ENCODE measurements around the gene MCC.

MCC gene

DNA sequence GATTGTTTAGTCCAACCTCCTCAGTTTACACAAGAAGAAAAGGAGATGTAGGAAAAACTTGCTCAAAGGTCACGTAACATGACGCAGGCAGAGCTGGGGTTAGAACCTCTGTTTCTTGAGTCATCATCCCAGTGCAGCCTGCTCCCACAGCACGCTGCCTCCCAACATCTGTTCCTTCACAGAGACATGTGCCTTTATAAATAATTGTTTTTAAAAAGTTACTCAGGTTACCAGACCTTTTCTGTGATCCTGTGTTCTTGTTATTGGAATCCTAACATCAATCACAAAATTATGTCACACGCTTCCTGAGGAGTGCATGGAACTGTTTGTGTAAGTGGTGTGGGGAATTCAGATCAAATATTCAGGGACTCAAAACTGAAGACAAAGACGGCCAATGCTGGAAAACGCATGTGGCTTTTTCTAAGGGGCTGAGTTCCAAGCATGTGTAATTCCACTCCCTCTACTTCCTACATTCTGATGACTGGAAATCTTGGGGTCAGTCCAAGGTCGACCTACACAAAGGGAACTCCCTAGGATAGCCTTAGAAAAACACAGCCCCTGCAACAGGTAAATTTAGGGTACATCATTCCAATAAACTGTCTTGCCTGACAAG is 237.8 kb downstream of the MCC start:
- no peak overlapping the region for H3K27ac ChIP-seq

DNA sequence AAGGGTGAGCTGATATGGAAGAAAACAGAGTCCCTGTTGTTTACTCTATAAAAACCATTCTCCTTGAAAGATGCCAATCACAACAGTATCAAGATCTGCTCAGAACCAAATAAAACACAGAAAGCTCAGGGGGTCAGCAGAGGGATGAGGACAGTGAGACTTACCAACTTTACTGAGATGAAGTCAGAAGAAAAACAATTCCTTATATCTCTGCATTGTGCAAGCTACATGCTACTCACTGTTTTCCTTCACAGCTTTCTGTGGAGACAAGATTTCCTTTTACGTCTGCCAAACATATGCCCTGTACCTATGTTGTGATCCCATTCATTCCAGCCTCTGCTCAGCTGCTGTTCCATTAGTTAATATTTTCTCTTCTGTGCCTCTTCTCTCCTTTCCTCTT is 239.0 kb downstream of the MCC start:
- TF ChIP-seq ZFX (IDR thresholded peaks at IDR 0.05; ENCODE audit: borderline replicate concordance), result no peak
- TF ChIP-seq, protein P1, sequence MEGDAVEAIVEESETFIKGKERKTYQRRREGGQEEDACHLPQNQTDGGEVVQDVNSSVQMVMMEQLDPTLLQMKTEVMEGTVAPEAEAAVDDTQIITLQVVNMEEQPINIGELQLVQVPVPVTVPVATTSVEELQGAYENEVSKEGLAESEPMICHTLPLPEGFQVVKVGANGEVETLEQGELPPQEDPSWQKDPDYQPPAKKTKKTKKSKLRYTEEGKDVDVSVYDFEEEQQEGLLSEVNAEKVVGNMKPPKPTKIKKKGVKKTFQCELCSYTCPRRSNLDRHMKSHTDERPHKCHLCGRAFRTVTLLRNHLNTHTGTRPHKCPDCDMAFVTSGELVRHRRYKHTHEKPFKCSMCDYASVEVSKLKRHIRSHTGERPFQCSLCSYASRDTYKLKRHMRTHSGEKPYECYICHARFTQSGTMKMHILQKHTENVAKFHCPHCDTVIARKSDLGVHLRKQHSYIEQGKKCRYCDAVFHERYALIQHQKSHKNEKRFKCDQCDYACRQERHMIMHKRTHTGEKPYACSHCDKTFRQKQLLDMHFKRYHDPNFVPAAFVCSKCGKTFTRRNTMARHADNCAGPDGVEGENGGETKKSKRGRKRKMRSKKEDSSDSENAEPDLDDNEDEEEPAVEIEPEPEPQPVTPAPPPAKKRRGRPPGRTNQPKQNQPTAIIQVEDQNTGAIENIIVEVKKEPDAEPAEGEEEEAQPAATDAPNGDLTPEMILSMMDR (IDR thresholded peaks at IDR 0.05), result no peak
- no peak overlapping the region for H3K27ac ChIP-seq

More for the DNA sequence above, 237.8 kb downstream of the MCC start:
- TF ChIP-seq ZFX (IDR thresholded peaks at IDR 0.05; ENCODE audit: borderline replicate concordance), result no peak
- TF ChIP-seq, protein P1 (IDR thresholded peaks at IDR 0.05), result no peak

DNA sequence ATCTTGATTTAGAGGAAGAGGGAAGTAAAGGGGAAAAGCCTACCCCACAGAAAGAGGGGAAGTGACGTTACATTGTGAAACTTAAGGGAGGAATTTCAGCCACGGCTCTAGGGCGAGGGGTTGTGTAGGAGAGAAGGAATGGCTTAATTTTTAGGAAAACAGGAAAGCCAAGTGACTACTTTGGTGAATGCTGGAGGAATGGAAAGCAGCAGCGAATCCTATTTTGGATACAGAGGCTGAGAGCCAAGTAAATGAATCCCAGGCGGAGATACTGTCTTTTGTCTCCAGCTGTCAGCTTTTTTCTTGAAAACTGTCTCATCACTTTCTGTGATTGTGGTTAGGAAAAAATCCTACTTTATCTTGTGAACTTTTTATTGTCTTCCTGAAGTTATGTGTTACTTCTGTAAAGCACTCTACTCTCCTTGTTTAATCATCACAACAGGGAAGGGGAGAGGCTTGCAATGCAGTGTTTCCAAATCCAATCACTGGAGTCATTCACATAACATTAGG is 241.8 kb downstream of the MCC start:
- no peak for TF ChIP-seq ZFX (IDR thresholded peaks at IDR 0.05; ENCODE audit: borderline replicate concordance)
- TF ChIP-seq, protein P1 (IDR thresholded peaks at IDR 0.05), result no peak
- H3K27ac ChIP-seq, result no peak overlapping the region

DNA sequence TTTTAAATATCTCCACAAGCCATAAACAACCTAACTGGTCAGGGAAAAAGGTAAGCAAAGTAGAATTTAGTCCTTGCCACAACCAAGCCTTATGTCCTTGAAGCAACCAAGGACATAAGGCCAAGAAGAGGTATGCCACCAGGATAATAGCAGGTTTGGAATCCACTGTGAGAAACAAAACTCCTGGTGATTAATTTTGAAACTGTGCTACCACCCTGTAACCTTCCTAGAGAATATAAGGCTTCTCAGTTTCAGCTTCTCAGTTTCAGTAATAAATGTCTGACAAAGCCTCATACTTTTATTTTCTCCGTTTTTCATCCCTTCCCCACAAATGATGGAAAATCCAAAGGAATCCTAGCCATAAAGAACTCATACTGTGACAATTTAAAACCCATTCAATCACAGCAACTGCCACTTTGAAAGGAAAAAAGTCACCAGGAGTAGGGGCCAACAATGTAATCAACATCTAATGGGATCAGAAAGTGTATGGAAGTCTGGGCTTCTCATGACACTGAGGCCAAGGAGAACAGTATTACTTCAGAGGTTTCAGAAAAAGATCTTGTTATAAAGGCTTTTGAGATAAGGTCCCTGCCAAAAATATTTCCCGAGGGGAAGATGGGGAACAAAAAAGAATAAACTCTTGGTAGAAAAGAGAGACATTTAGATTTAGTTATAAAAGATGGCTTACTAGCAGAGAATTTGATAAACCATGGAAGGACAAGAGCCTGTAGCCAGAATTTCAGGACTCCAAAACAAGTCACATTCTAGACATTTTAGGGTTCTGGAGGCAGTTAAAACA is 242.6 kb downstream of the MCC start:
- TF ChIP-seq, protein P1 (IDR thresholded peaks at IDR 0.05), result no peak
- TF ChIP-seq ZFX (IDR thresholded peaks at IDR 0.05; ENCODE audit: borderline replicate concordance), result no peak
- H3K27ac ChIP-seq, result no peak overlapping the region

DNA sequence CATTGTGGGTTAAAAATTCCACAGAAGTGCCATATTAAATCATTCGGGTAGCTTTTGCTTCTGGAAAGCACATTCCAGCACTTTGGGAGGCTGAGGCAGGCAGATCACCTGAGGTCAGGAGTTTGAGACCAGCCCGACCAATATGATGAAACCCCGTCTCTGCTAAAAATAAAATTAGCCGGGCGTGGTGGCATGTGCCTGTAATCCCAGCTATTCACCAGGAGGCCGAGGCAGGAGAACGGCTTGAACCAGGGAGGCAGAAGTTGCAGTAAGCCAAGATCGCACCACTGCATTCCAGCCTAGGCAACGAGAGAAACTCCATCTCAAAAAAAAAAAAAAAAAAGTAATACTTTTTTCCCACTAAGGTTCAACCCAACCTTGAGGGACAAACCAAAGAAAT is 243.3 kb downstream of the MCC start:
- H3K27ac ChIP-seq, result no peak overlapping the region

DNA sequence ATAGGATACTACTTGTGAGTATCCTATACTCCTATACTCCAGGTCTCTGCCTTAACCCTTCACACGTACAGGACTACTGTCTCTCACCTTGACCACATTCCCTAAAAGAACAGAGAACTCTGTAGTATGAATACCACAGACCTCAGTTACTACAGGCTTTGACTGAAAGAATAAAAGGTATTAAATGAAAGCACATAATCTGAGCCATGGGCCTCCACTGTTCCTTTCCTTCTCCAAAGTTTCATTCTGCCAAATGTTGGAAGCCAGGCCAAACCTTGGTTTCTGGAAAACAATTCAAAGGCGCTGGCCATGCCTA is 244.9 kb downstream of the MCC start:
- no peak for TF ChIP-seq ZFX (IDR thresholded peaks at IDR 0.05; ENCODE audit: borderline replicate concordance)
- TF ChIP-seq, protein P1 (IDR thresholded peaks at IDR 0.05), result no peak
- no peak overlapping the region for H3K27ac ChIP-seq

More for the DNA sequence above, 243.3 kb downstream of the MCC start:
- TF ChIP-seq ZFX (IDR thresholded peaks at IDR 0.05; ENCODE audit: borderline replicate concordance), result no peak
- TF ChIP-seq, protein P1 (IDR thresholded peaks at IDR 0.05), result no peak
